ENCODE measurements around the gene ANAPC2. TPM values are rescaled to one million over a fixed set of nuclear protein-coding genes. Genes with fewer than 3 reads are reported as not detected.

ANAPC2 gene
- total RNA-seq, 1 donor from 2014 or later = 25.0 TPM

GRCh38 chr9:137227054-137227852 is 38.9 kb upstream of the ANAPC2 start, which contains the start of gene RNF224:
RNF224 (plus strand) TSS chr9:137227502; CDS start chr9:137228336, 834 bp downstream.
- ATAC-seq = peak; percentile 37

DNA sequence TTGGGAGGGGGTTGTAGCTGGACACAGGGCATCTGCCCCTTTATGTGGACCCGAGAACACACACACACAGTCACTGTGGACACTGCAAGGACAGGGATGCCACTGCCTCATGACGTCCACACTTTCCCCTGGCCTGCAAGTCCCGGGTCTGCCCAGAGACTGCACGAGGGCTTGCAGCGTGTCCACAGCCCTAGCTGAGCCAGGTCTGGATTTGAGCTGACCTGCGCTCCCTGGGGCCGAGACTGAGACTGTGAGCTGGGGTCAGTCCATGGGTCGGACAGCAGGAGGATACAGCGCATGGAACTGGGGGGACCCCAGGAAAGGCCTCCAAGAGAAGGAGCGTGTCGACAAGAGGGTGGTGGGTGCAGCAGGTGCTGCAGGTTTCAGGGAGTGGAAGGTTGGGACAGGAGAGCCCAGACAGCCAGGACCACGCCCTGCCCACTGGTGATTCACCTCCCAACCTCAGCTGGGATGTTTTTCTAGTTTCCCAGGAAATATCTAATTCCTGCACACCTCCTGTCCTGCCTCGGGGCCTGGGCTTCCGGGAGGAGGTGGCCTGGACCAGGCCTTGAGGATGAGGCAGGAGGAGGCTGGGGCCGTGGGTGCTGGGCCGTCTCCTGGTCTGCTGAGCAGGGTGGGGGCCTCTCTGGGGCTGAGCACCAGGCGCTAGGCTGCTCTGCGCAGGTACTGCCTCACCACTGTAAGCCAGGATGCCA is 38.1 kb upstream of the ANAPC2 start:
- peak; percentile 25 for ATAC-seq

- ATAC-seq = no peak
These were observed 37.5 kb upstream of the ANAPC2 start for GRCh38 chr9:137225699-137226331.

DNA sequence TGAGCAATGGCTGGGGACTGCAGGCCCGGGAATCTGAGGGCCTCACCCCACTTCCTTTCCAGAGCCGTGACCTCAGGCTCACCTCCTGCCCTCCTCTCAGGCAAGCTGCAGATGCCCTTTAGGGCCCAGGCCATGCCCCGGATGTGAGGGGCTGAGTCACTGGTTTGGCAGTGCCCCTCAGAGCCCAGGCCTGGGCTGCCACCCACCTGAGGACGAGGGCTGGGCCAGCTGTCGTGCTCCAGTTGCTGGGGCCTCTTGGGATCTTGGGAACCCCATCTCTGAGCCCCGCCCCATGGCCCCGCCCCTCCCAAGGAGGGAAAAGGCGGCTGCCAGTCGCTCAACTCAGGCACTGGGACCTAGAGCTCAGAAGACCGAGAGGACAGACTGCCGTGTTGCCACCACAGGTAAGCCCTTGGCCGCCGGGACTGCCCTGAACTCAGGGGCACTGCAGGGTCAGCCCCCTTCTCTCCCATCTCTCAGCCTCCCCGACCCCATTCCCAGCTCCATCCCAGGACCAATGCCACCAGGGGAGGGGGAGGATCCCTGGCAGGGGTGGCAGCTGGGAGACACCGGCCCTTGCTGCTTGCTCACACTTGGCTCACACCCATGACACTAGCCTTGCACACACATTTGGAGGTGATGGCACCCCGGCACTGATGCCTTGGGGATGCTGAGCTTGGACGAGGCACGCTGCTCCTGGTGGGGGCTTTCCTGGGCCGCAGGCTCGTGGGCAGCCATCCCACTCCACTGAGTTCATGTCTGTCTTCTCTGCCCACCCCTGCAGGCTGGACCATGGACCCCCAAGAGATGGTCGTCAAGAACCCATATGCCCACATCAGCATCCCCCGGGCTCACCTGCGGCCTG is 36.7 kb upstream of the ANAPC2 start, which contains the start of gene CYSRT1:
Gene CYSRT1, plus strand, starts transcription at position 345 of the 865 bp plus-strand sequence. Its CDS starts 448 bp downstream, at position 793.
- peak; percentile 48 for ATAC-seq

- ATAC-seq = peak; percentile 67
These were observed 35.0 kb upstream of the ANAPC2 start for GRCh38 chr9:137223078-137223970.

DNA sequence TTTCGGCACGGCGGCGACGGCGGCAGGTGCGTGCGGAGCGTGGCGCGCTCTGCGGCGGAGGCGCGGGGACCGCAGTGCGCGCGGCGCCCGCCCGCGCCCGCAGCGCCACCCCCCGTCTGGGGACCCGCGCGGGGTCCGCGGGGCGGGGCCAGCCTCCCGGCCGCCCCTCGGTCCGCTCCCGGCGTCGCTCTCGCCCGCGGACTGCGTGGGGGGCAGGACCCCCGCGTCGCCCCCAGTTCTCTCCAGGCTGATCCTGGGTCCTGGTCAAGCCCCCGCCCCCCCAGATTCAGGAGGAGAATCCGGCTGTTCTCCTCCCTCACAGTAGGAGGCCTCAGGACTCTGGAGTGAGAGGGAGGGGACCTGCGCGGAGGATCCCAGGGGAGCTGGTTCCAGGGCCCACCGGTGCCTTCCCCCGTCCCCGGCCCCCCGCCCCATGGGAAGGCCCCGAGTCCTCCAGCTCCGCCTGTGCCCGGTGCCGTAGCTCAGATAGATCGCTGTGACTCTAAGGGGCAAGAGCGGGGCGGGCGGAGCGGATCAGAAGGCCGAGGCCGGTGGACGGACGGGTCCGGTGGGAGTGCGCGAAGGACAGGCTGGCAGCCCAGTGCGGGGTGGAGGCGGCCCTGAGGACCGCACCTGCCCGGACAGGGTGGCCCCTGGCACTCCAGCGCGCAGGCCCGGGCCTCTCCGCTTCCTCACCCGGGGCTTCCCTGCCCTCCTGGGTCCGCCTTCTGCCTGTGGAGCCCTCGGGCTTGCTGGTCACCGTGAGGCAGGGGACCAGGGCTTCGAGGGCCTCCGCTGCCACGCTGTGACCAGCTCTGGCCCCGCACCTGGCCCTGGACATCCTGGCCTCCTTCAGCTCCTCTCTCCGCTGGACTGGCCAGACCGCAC is 34.1 kb upstream of the ANAPC2 start, which contains the start of gene RNF208:
Gene RNF208, minus strand, starts transcription at position 51 of the 888 bp plus-strand sequence. CDS start 1,028 bp downstream, outside the sequence.
- ATAC-seq = no peak

DNA sequence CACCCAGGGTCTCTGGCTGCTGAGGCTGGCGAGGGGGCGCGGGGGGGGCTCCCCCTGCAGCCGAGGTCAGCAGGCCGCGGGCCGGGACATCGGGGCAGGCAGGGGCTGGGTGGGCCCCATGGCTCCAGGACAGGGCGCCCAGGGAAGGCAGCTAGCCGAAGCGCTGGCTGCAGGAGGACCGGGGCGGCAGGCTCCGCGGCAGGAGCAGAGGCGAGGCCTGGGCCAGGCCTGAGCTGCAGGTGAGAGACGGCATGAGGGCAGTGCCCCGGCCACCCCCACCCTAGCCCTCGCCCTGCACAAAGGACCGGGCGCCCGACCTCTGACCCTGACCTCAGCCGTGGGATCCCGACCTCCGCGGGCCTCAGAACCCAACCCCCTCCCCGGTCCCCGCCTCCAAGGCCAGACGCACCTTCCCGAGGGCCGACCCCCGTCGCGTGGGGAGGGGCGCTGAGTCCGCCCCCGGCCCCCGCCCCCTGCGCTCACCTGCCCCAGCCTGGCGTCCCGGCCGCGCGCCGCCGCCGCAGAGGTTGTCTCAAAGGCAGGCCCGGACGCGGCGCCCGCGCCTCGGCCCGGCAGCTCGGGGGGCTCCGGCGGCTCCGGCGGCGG is 33.2 kb upstream of the ANAPC2 start:
- no peak for ATAC-seq

DNA sequence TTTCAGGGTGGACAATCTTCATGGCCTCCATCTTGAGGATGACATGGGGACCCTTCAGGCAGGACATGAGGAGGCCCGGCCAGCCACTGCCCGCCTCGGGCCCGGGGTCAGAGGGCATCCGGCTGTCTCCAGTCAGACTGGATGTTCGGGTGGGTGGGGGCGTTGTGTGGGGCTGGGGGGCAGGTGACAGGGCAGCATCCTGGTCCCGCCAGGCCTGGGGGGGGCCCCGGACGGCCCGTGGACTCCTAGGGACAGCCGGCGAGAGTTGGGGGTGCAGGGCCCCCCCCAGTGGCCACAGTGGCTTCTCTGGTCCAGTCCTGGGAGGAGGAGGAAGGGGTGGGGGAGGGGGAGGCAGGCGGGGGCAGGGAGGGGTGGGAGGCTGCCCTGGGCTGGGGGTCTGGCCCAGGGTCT is 32.7 kb upstream of the ANAPC2 start:
- ATAC-seq = no peak

GRCh38 chr9:137220317-137221094 is 32.1 kb upstream of the ANAPC2 start:
- ATAC-seq = no peak

DNA sequence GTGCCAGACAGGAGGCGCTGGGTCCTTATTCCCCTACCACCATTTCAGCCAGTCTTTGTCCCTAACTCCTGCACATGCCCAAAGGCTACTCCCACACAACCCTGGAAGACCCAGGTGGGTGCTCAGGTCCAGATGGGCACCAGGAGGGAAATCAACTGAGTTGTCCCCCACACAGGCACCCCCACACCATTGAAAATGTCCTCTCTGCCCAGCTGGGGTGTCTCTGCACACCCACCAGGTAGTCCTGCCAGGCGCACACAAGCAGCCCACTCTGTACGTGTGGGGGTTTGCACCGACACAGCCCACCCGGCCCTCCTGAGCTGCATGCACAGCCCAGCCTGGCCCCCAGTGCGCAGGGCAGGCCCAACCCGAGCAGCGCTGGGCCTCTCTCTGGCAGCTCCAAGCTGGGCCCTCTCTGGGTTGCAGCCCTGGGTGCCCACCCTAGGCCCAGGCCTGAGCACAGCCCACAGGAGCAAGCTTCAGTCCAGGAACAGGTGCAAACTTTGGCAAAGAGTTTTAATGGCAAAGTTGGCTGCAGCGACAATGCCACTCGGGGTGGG is 31.5 kb upstream of the ANAPC2 start:
- no peak for ATAC-seq

DNA sequence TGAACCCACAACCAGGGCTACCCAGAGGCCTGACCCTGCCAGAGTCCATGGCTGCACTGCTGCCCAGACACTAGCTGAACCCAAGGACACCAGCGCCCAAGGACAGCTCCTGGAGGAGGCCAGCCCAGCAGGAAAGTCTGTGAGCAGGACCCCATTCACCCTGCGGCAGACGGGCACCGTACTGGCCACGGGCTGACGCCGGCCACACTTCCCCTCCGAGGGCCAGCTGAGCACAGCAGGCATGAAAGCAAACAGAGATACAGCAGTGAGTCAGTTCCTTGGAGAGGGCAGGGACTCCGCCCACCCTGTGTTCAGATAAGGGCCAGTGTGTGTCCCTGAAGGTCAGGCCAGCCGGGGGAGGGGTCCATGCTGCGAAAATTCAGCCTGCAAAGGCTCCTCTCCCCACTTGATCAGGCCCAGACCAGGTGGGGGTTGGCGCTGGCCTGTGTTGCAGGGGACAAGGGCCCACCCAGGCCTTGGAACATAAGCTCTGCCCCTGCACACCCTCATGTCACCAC is 30.5 kb upstream of the ANAPC2 start:
- no peak for ATAC-seq

GRCh38 chr9:137218212-137218753 is 29.9 kb upstream of the ANAPC2 start:
- ATAC-seq = no peak

- ATAC-seq = peak; percentile 79
These were observed 29.2 kb upstream of the ANAPC2 start for GRCh38 chr9:137217276-137218211.

DNA sequence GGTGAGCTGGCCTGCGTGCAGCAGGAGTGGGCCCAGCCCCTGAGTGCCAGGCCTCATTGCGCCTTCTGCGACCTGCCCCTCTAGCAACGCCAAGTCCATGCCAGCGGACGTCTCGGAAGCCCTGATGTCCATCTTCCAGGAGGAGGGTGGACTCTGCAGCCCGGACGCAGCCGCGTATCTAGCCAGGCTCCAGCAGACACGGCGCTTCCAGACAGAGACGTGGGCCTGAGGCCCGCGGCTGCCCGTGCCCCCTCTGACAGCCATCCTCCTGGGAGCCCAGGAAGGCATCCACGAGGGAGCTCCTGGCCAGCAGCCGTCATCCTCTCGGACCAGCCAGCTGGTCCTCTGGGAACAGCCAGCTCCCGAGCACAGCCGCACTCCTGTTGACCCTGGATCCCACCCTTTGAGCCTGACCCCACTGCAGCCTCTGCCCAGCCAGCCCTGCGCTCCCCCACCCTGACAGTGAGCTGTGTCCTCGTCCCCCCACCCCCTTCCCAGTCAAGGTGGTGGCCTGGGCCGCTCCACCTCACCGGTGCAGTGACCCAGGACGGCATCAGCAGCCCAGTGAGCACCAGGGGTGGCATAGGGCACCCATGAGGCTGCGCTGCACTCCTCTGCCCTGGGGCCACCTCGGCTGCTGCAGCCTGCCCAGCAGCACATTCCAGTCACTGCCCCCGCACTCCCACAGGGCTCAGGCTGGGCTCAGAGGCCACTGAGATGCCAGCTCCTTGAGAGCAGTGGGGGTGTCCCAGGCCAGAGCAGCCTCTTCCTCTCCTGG is 28.0 kb upstream of the ANAPC2 start:
- ATAC-seq = no peak

- no peak for ATAC-seq
These were observed 27.0 kb upstream of the ANAPC2 start for GRCh38 chr9:137215196-137215986.

Data from esophagus mucosa (tissue), 1 donor.